GM18951 (cell line): Measurements from ENCODE around the gene NFX1.
"Not testable (repeated sequence)": the region's sequence is repeated elsewhere in the genome, so short reads cannot be mapped to it uniquely, and the experiment has no call there.

ENCODE experiments used
- POLR2A ChIP-seq: IDR thresholded peaks from 4 replicates; pipeline ENCODE4 v1.6.1; 2011; ENCODE audit warnings: mild to moderate bottlenecking; ENCODE audit not compliant: insufficient read length, insufficient read depth; ENCODE audit errors: extremely low read depth
- in situ Hi-C: fragments of 300-500 bp; cut with MboI; formaldehyde crosslinking; loops from one replicate; pipeline ENCODE4 v1.12.0; 2022; ENCODE audit warnings: low sequenced_read_pairs, mixed read lengths, inconsistent platforms; ENCODE audit not compliant: unreplicated experiment

Gene NFX1

GRCh38 chr9:33307067-33307466 lies 16.8 kb downstream of the NFX1 start:
- TF ChIP-seq POLR2A: no peak
- in situ Hi-C loops: no loop called here

GRCh38 chr9:33309903-33310302 lies 19.6 kb downstream of the NFX1 start:
- TF ChIP-seq POLR2A: no peak
- in situ Hi-C loops: no loop called here

GRCh38 chr9:33310748-33311147 lies 20.4 kb downstream of the NFX1 start:
- no peak for TF ChIP-seq POLR2A
- in situ Hi-C loops: no loop called here

GRCh38 chr9:33311953-33312352 lies 21.6 kb downstream of the NFX1 start:
- TF ChIP-seq POLR2A: no peak
- in situ Hi-C loops: no loop called here

GRCh38 chr9:33315371-33315770 lies 25.1 kb downstream of the NFX1 start:
- TF ChIP-seq POLR2A: no peak
- in situ Hi-C loops: no loop called here

- in situ Hi-C loops: not testable (repeated sequence)
Observed at GRCh38 chr9:33317136-33317535, 26.8 kb downstream of the NFX1 start.

GRCh38 chr9:33318225-33318624 lies 27.9 kb downstream of the NFX1 start:
- TF ChIP-seq POLR2A: no peak
- in situ Hi-C loops: no loop called here

- no peak for TF ChIP-seq POLR2A
- in situ Hi-C loops: no loop called here
Observed at GRCh38 chr9:33318781-33319180, 28.5 kb downstream of the NFX1 start.

GRCh38 chr9:33320230-33320567 lies 29.9 kb downstream of the NFX1 start:
- no peak for TF ChIP-seq POLR2A
- in situ Hi-C loops: no loop called here

- no peak for TF ChIP-seq POLR2A
- in situ Hi-C loops: no loop called here
Observed at GRCh38 chr9:33320568-33321261, 30.4 kb downstream of the NFX1 start.

- in situ Hi-C loops: no loop called here
- no peak for TF ChIP-seq POLR2A
Observed at GRCh38 chr9:33329117-33329563, 38.8 kb downstream of the NFX1 start.

GRCh38 chr9:33329979-33330378 lies 39.7 kb downstream of the NFX1 start:
- in situ Hi-C loops: no loop called here
- TF ChIP-seq POLR2A: no peak

GRCh38 chr9:33331377-33331891 lies 41.1 kb downstream of the NFX1 start:
- in situ Hi-C loops: no loop called here
- no peak for TF ChIP-seq POLR2A

GRCh38 chr9:33332011-33332410 lies 41.7 kb downstream of the NFX1 start:
- TF ChIP-seq POLR2A: no peak

GRCh38 chr9:33332956-33333355 lies 42.6 kb downstream of the NFX1 start:
- in situ Hi-C loops: not testable (repeated sequence)

More at GRCh38 chr9:33332011-33332410, 41.7 kb downstream of the NFX1 start:
- in situ Hi-C loops: no loop called here

GRCh38 chr9:33340186-33340585 lies 49.9 kb downstream of the NFX1 start:
- TF ChIP-seq POLR2A: no peak
- in situ Hi-C loops: no loop called here
